Bone marrow (tissue), 2 donors: ENCODE results near the gene SCYGR5.
"Not testable (repeated sequence)": the region's sequence is repeated elsewhere in the genome, so short reads cannot be mapped to it uniquely, and the experiment has no call there.

Experiments
- DNase-seq, 2 donors: peaks; one replicate each; lab custom pipeline; 2025; lab: John Stamatoyannopoulos, UW

The SCYGR5 gene

GRCh38 chr2:227673620-227674019, 7.0 kb downstream of the SCYGR5 start:
- not testable (repeated sequence) for DNase-seq

- DNase-seq = no peak
Observed at GRCh38 chr2:227674485-227674884, 7.9 kb downstream of the SCYGR5 start.

- no peak for DNase-seq
Observed at GRCh38 chr2:227677928-227678327, 11.3 kb downstream of the SCYGR5 start.

GRCh38 chr2:227684258-227684657, 17.7 kb downstream of the SCYGR5 start:
- DNase-seq = no peak

- no peak for DNase-seq
Observed at GRCh38 chr2:227687189-227687588, 20.6 kb downstream of the SCYGR5 start.

GRCh38 chr2:227696990-227697679, 30.5 kb downstream of the SCYGR5 start:
- DNase-seq = no peak

GRCh38 chr2:227701556-227701955, 35.0 kb downstream of the SCYGR5 start:
- no peak for DNase-seq

- no peak for DNase-seq
Observed at GRCh38 chr2:227703280-227703732, 36.7 kb downstream of the SCYGR5 start.

- DNase-seq = no peak
Observed at GRCh38 chr2:227703961-227704360, 37.4 kb downstream of the SCYGR5 start.

GRCh38 chr2:227706859-227707258, 40.3 kb downstream of the SCYGR5 start:
- DNase-seq = no peak

GRCh38 chr2:227707390-227707789, 40.8 kb downstream of the SCYGR5 start:
- no peak for DNase-seq

GRCh38 chr2:227710986-227711385, 44.4 kb downstream of the SCYGR5 start:
- no peak for DNase-seq

- no peak for DNase-seq
Observed at GRCh38 chr2:227713291-227713690, 46.7 kb downstream of the SCYGR5 start.

- no peak for DNase-seq
Observed at GRCh38 chr2:227716501-227716900, 49.9 kb downstream of the SCYGR5 start.
